Measurements from ENCODE around the gene PBX3.

GRCh38 chr9:125810161-125810560 lies 63.0 kb downstream of the PBX3 start:
- TF ChIP-seq, protein P1, sequence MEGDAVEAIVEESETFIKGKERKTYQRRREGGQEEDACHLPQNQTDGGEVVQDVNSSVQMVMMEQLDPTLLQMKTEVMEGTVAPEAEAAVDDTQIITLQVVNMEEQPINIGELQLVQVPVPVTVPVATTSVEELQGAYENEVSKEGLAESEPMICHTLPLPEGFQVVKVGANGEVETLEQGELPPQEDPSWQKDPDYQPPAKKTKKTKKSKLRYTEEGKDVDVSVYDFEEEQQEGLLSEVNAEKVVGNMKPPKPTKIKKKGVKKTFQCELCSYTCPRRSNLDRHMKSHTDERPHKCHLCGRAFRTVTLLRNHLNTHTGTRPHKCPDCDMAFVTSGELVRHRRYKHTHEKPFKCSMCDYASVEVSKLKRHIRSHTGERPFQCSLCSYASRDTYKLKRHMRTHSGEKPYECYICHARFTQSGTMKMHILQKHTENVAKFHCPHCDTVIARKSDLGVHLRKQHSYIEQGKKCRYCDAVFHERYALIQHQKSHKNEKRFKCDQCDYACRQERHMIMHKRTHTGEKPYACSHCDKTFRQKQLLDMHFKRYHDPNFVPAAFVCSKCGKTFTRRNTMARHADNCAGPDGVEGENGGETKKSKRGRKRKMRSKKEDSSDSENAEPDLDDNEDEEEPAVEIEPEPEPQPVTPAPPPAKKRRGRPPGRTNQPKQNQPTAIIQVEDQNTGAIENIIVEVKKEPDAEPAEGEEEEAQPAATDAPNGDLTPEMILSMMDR (IDR thresholded peaks at IDR 0.05) = no peak
- TF ChIP-seq POLR2AphosphoS5 (IDR thresholded peaks at IDR 0.05; ENCODE audit: insufficient read depth in 1 of 2, low read depth in 1 of 2) = no peak
